NCI-H2227 (cell line): ENCODE data around the gene LCE3C.
"Not testable (repeated sequence)": the region's sequence is repeated elsewhere in the genome, so short reads cannot be mapped to it uniquely, and the experiment has no call there.

Experiments
- DNase-seq: peaks from one replicate; lab custom pipeline; 2025; ENCODE audit not compliant: unreplicated experiment; lab: John Stamatoyannopoulos, UW

The LCE3C gene, protein sequence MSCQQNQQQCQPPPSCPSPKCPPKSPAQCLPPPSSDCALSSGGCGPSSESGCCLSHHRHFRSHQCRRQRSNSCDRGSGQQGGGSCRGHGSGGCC

DNA sequence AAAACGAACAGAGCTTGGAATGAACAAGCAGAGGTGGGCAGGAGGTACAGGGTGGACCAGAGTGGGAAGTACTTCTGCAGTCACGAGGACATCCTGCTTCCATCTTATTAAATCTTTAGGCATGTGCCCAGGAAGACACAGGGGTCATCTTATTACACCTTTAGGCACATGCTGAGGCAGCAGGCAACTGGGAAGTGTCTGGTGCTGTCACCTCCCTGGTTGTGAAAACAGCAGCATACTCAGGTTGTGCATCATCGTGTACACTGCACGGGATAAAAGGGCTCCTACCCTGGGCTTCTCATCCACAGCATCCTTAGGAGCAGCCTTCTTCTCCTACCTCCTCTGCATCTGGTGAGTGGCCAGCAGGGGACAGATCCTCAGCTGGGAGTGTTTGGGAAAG lies at the start of gene LCE3C:
LCE3C (plus strand) TSS at position 301 of the 400 bp plus-strand sequence. CDS start 498 bp downstream, outside the sequence.
- DNase-seq: no peak

DNA sequence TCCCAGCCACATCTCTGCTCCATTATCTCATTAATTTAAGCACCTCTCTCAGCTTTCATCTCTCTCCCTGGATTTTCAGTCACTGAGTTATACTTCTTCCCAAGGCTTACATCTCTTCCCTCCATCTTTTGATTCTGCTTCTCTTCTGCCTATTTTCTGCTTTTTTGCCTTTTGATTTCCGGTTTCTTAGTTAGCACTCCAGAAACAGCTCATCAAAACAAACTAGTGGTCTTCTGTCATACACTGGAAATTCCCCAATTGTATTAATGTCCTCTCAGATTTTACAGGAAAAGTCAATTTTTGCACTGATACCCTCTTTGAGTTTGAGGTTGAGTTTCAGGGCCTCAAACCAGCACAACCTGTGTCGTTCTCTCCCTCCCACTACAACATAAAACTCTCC lies 34.9 kb upstream of the LCE3C start:
- no peak for DNase-seq

DNA sequence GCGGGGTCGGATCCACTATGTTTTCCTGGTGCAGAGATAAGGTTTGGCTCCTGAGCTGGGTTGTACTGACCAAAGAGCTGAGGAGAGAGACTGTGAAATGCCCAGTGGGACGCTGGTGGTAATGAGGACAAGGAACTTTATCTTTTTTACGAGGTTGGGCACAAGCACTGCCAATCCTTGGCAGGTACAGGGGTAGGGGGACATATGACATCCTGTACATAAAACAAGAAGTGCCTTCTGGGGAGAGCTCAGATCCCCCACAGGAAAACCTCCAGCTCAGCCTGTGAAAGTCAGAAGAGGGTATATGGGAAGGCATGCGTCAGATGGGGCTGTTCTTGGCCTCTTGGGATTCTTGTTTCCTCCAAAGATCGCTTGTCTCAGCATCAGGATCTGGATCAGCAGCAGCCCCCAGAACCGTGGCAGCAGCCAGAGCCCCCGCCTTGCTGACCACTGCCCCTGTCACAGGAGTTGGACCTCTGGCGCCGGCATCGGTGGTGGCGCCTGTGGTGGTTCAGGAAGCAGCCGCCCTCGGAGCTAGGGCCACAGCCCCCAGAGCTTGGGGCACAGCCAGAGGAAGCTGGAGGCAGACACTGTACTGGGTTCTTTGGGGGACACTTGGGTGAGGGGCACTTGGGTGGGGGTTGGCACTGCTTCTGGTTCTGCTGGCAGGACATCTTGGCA lies 34.4 kb upstream of the LCE3C start:
- DNase-seq: no peak

DNA sequence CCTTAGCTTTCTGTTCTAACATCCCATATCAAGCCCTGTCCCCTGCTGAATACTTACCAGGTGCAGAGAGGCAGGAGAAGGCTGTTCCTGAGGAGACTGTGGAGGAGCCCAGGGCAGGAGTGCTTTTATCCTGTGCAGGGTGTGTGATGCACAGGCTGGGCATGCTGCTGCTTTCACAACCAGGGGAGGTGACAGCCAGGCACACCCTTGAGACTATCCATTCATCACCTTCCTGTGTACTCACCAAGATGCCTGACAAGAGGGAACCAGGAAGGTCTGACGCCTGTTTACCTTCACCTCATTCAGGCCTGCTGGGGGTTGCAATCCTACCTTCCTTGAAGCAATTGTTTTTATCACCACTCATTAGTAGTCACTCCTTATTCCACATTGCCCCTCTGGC lies 33.4 kb upstream of the LCE3C start, which contains the start of gene LCE3E:
LCE3E (minus strand) TSS at position 100 of the 400 bp plus-strand sequence. CDS start 572 bp downstream, outside the sequence.
- DNase-seq: no peak

DNA sequence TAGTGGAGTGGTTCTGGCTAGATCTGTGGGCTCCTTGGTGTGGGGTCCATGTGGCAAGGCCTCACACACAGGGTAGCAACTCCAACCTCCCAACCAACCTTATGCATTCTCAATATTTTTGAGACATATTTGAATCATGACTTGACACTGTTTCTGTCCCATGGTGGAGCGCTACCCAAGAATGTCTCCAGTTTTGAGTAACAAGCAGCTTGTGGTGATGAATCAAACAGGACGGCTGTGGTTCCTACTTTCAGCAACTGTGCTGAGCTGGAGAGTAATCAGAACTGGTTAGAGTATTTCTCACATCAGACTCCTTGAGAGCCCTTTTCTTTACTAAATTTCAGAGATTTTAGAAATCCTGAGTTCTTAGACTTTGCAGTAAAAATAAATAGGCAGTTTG lies 22.9 kb upstream of the LCE3C start:
- DNase-seq: no peak

DNA sequence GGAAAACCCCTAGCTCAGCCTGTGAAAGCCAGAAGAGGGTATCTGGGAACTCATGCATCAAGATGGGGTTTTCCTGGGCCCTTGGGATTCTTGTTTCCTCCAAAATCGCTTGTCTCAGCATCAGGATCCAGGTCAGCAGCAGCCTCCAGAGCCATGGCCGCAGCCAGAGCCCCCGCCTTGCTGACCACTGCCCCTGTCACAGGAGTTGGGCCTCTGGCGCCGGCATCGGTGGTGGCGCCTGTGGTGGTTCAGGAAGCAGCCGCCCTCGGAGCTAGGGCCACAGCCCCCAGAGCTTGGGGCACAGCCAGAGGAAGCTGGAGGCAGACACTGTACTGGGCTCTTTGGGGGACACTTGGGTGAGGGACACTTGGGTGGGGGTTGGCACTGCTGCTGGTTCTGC lies 20.5 kb upstream of the LCE3C start:
- not testable (repeated sequence) for DNase-seq

DNA sequence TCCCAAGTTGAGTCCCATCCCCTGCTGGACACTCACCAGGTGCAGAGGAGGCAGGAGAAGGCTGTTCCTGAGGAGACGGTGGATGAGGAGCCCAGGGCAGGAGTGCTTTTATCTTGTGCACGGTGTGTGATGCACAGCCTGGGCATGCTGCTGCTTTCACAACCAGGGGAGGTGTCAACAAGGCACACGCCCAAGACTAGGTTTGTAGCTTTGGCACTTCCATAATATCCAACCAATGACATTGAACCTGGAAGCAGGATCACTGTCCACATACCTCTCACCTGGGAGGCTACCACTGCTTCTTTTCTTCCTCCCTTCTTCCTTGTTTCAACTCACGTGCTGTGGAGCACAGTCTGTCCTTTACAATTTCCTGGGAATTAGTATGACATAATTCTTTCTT lies 19.6 kb upstream of the LCE3C start, which contains the start of gene LCE3D:
LCE3D (minus strand) TSS at position 84 of the 400 bp plus-strand sequence. CDS start 580 bp downstream, outside the sequence.
- no peak for DNase-seq

DNA sequence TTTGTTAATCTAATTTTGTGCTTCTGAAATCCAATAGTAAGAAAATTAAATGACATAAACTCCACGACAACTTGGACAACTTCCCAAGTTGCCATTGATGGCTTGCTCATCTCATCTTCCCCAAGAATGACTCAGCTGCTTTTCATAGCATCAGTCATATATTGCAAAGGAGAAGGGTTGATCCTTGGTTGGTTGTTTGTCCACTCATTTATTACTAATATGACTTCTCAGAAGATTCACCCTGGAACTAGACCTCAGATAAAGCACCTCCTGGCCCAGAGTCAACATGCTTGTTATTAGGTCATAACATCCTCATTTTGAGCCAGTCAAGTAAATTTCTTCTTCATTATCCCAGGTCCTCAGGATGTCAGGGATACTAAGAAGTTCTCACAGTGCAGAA lies 17.4 kb upstream of the LCE3C start:
- DNase-seq: no peak

DNA sequence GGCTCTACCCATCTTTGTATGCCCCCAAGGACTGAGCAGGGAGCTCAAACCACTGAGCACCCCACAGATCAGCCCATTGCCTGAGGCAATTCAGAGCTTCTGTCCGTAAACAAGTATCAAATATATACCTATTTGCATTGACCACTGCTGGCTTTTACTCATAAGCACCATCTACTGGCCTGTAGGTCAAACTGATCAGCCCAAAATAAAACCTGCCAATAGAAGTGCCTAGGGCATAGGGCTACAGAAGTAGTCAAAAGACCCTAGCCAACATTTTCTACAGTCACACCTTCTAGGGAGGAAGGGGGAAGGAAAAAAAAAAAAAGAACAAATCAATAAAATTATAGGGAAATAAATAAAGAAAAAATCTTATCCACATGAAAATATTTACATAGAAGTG lies 14.4 kb upstream of the LCE3C start:
- DNase-seq: no peak

DNA sequence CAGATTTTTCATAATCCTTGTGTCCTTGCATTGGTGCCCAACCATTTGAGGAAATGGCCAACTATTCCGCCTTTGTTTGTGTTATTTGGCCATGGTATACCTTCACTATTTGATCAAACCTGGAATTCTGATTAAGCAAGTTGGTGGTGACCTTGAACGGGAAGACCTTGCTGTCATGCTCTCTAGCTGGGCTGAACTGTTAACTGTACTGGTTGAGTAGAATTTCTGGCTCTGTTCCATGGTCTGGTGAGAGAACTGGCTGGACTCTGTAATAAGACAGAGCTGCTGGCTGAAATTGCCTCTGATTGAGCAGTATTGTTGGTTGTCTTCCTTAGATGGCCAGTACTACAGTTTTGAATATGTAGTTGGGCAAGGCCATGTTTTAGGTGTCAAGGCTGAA lies 3.0 kb upstream of the LCE3C start:
- no peak for DNase-seq

DNA sequence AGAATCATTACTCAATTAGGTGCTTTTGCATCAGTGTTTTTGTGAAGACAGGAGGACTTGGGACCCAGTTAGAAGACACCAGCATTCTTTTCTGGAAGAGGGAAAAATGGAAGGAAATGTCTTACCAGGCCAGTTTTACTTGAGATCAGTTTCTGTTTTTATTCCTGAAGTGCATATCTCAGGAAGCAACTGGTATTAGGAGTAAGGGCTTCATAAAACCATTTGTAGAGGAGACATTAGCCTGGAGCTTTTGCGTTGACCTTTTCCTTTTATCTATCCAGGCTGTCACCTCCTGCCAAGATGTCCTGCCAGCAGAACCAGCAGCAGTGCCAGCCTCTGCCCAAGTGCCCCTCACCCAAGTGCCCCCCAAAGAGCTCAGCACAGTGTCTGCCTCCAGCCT lies 13.5 kb downstream of the LCE3C start, which contains the start of gene LCE3B:
LCE3B (plus strand) TSS at position 301 of the 400 bp plus-strand sequence; CDS start at position 301, 0 bp downstream.
- DNase-seq: no peak

DNA sequence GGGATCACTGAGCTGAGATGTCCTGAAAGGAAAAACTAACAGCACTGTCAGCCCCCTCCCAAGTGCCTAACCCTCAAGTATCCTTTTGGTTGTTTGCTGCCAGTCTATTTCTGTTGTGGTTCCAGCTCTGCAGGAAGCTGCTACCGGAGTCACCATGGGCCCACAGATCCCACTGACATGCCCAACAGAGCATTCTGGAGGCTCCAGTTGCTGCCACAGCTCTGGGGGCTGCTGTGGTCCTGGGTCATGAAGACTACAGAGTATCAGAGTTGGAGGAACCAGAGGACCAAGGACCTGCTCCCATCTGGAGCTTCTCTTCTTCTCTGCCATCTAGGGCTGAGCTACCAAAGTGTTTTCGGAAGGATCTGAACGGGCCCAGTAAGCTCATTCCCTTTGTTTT lies 22.0 kb downstream of the LCE3C start:
- no peak for DNase-seq

DNA sequence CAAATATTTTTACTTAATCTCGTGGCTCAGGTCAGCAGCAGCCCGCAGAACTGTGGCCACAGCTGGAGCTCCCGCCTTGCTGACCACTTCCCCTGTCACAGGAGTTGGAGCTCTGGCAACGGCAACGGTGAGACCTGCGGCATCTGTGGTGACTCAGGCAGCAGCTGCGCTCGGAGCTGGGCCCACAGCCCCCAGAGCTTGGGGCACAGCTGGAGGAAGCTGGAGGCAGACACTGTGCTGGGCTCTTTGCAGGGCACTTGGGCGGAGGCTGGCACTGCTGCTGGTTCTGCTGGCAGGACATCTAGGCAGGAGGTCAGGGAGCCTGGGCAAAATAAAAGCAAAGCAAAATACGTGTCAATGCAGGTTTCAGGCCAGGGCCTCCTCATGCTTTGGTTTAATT lies 22.8 kb downstream of the LCE3C start, which contains the start of gene LCE3A:
LCE3A (minus strand) TSS at position 301 of the 400 bp plus-strand sequence; CDS start at position 301, 0 bp downstream.
- no peak for DNase-seq

DNA sequence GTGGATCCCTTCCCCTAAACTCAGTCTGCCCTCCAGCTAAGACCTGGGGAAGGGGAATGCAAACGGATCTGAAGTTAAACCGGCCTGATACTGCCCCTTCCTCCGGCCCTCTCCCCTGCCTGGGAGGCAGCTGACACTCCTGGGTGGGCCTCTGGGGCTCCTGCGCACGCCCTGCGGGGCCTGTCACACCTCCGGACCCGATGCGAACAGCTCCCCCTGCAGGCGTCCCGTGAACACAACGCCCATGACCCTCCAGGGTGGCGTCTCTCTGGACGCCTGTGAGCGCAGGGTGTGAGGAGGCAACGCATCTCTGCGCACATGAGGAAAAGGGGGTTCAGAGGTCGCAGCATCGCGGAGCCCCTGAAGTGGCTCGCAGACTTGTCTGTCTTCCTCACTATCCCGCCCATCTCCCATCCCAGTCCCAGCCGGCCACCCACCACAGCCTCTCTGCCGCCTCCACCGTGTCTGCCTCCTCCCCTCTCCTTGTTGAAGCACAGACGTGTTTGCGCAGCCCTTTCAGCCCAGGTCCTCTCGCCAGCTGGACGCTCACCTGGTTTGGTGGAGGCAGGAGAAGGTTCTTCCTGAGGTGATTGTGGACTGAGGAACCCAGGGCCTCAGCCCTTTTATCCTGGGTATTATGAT lies 23.3 kb downstream of the LCE3C start:
- no peak for DNase-seq

DNA sequence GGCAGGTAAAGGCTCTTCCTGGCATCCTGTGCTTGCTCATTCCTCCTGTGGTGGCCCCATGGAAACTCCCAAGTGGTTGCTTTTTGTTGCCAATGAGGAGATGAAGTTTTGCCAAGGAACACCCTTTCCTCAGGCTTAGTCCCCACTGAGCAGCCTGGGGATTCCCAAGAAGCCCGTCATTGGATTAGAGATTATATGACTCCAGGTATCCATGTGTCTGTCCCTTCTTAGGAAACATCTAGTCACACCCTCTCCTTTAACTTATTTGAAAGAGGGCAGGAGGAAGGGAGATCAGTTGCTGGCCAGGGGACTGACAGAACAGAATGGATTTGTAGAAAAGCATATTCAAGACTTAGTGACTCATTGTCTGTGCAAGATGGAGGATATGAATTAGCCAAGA lies 26.7 kb downstream of the LCE3C start:
- no peak for DNase-seq

DNA sequence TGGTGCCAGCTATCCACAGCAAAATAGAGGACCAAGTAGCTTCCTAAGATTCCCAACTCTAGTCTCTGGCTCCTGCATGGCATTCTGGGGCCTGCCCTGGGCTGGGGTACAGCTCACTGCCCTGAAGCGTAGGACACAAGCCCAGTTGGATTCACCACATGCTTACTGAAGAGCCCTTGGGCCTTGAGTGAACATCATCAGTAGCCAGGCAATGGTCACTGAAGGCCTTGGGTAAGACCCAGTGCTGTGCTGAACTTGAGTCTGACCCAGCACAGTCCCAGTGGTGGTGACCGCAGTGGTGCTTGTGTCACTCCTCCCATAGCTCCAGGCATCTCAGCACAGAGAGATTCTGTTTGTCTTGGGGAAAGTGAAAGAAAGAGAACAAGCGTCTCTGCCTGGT lies 30.6 kb downstream of the LCE3C start:
- no peak for DNase-seq

DNA sequence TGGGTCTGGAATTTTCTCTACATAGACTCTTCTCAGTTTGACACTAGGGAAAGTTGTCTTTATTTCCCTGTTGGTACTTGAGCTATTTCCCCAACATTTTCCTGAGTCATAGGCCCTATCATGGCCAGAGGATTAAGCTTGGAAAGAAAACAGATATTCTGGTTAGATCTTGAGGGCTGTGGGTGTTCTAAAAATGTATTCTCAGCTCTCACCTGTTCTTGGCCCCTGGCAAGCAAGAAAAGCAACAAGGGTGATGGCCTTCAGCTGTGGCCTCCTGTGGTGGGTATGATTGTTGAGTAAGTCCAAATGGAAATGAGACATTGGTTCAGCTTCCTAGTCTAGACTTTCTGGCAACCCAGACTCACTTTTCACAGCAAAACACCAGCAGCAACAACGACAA lies 40.3 kb downstream of the LCE3C start:
- no peak for DNase-seq

DNA sequence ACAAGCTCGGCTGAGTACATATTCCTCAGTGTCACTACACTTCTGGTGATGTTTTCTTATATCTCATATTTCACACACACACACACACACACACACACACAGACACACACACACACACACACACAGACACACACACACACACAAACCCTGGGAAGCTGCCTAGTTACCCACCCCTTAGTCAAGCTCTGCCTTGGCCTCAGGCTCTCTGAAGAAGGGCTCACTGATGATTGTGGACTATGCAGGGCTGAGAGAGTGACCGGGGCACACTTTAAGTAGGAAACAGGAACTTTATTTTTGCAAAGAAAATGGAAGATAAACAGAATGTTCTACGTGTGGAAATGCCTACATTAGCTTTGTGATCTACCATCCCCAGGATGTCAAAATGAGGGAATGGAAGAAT lies 43.9 kb downstream of the LCE3C start:
- no peak for DNase-seq

DNA sequence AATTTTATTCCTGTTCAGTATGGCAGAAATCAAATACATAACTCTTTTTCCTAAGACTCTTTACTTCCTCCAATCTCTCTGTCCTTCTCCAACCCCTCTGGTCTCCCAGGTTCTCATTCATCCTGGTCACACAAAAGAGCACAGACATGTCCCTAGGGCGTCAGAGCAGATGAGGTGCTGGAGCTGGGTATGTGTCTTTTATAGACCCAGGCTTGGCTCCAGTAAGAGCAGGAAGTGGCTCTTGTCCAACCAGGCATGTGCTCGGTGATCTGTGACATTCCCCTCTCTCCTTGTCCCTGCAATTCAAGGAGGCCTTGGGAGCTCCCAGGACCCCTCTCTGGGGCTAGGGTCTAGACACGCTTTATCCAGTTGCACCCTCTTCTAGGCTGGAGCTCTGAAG lies 45.1 kb downstream of the LCE3C start:
- DNase-seq: no peak

DNA sequence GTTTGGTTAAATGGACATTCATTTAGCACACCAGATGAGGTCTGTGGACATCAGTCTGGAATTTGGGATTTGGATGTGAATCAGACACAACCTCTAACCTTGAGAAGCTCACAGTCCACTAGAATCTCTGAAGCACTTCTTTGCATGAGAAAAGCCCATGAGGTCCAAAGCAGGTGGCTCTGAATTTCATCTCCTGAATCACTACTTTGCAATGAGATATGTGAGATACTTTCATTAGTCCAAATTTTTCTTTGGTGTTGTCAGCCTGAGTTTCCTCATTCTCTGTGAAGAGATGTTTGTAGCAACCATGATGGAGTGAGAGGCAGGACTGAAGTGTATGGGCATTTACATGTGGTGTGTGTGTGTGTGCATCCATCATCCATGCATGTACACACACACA lies 46.6 kb downstream of the LCE3C start:
- DNase-seq: no peak
